Upper lobe of left lung (tissue), 4 donors: Measurements from ENCODE around the gene ANP32A.

Experiments
- EP300 ChIP-seq, 4 donors: sonication (generic); formaldehyde crosslinking; IDR thresholded peaks; one replicate each; pipeline ENCODE4 v1.5.1; 2017; ENCODE audit warnings: antibody characterized with exemption in 4 of 4, control low read depth in 2 of 4
- POLR2A ChIP-seq, 4 donors: fragments of 450-650 bp; IDR thresholded peaks; one replicate each; pipeline ENCODE4 v1.5.1; 2016 to 2017; ENCODE audit warnings: antibody characterized with exemption in 4 of 4, mild to moderate bottlenecking in 2 of 4
- POLR2AphosphoS5 ChIP-seq, 2 donors: sonication (generic); formaldehyde crosslinking; IDR thresholded peaks; one replicate each; pipeline ENCODE4 v1.5.1; 2017; ENCODE audit warnings: antibody characterized with exemption in 2 of 2
- TF ChIP-seq, protein P1 (sequence below), 6 experiments: fragments of 450-650 bp in 4 of 6; fragments of 200-600 bp in 2 of 6; sonication (generic) in 2 of 6; IDR thresholded peaks; one replicate each; pipeline ENCODE4 v1.5.1; 2016 to 2019; ENCODE audit warnings: antibody characterized with exemption in 6 of 6

DNA sequence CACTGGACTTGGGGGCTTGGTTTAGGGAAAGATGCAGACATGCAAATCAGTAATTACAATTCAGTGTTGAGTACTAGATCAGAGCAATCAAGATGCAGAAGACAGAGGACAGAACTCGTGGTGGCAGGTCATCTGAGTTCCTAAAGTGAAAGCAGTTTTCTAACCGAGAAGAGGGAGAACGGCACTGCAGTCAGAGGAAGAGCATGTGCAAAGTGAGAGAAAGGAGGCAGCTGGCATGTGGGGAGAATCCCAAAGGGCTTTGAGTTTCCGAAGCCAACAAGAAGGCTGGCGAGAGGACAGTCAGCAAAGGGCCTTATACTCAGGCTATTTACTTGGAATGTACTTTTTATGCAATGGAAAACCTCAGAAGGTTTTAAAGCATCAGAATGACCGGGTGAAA lies 87.0 kb downstream of the ANP32A start:
- TF ChIP-seq, protein P1, sequence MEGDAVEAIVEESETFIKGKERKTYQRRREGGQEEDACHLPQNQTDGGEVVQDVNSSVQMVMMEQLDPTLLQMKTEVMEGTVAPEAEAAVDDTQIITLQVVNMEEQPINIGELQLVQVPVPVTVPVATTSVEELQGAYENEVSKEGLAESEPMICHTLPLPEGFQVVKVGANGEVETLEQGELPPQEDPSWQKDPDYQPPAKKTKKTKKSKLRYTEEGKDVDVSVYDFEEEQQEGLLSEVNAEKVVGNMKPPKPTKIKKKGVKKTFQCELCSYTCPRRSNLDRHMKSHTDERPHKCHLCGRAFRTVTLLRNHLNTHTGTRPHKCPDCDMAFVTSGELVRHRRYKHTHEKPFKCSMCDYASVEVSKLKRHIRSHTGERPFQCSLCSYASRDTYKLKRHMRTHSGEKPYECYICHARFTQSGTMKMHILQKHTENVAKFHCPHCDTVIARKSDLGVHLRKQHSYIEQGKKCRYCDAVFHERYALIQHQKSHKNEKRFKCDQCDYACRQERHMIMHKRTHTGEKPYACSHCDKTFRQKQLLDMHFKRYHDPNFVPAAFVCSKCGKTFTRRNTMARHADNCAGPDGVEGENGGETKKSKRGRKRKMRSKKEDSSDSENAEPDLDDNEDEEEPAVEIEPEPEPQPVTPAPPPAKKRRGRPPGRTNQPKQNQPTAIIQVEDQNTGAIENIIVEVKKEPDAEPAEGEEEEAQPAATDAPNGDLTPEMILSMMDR (IDR thresholded peaks at IDR 0.05) = no peak
- TF ChIP-seq POLR2A (IDR thresholded peaks at IDR 0.05) (no peak), EP300 (IDR thresholded peaks at IDR 0.05) (no peak), POLR2AphosphoS5 (IDR thresholded peaks at IDR 0.05) (no peak)
